GDM1 (cell line): ENCODE data around the gene NDST4.
"Not testable (repeated sequence)": the region's sequence is repeated elsewhere in the genome, so short reads cannot be mapped to it uniquely, and the experiment has no call there.

Experiments
- DNase-seq: peaks from one replicate; lab custom pipeline; 2025; lab: John Stamatoyannopoulos, UW

Gene NDST4

GRCh38 chr4:115054836-115055235 lies 58.6 kb downstream of the NDST4 start:
- no peak for DNase-seq

- no peak for DNase-seq
These were observed 60.1 kb downstream of the NDST4 start for GRCh38 chr4:115053313-115053712.

GRCh38 chr4:115042496-115042895 lies 70.9 kb downstream of the NDST4 start:
- DNase-seq: no peak

DNA sequence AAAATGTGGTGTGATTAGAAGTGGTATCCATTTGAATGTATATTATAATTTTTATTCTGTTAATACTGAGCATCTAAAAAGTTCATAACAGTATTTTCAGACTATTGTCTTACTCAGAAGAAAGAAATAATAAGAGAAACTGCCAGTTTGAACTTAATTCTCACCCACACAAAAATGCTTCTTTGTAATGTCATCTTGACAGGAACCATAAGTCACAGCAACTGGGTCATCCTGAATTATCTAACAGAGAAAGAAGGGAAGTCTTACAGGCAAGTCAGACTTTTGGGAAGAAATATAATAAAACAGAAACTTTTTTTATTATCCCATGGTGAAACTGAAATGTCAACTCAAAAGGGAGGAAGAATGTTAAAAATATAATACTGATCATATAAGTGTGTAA lies 83.1 kb downstream of the NDST4 start:
- DNase-seq: no peak

DNA sequence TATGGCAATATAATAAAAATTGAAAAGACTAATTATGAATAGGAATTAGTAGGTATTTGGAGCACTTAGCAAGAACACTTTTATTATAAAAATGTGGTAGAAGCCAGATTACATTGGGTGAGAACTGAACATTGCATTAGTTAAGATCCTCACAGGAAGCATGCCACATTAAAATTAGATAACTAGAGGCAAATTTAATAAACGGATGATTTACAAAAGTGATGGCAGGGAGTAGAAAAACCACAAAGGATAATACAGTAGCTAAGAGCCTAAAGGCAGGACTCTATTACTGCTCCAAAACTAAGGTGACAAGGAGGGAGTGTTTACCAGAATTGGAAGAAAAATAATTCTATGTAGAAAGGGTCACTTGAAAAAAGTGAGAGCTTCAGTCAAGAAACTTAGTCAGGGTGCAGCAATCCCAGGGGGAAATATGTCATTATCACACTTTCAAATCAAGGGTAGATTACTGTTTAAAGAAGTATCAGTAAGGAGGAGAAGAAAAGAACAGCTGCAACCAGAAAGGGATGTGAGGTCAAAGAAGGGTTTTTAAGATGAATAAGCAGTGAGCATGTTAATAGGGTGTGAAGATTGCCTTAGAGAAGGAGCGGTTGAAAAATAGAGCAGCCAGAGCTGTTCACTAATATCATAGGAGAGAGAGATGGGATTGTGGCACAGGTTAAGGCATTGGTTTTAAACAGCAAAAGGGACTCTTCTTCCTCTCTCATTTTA lies 84.6 kb downstream of the NDST4 start:
- DNase-seq: no peak

- DNase-seq: no peak
These were observed 113.5 kb downstream of the NDST4 start for GRCh38 chr4:114999880-115000279.

DNA sequence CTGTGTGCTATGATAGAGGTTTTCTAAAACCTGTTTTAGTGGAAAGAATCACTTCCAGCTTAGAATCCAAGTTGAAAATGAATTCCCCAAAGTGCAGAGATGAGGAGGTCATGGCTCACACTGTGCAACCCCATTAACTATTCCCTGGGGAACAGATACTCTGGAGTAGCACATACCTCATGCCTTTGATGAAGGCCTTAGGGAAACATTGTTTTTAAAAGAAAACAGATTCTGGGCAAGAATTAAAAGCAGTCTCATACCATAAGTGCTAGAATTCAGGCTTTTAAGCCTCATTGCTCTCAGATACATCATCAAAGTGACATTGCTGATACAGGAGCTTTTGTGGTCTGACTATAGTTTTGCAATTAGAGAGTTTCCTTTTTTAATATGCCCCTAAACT lies 115.1 kb downstream of the NDST4 start:
- DNase-seq: no peak

DNA sequence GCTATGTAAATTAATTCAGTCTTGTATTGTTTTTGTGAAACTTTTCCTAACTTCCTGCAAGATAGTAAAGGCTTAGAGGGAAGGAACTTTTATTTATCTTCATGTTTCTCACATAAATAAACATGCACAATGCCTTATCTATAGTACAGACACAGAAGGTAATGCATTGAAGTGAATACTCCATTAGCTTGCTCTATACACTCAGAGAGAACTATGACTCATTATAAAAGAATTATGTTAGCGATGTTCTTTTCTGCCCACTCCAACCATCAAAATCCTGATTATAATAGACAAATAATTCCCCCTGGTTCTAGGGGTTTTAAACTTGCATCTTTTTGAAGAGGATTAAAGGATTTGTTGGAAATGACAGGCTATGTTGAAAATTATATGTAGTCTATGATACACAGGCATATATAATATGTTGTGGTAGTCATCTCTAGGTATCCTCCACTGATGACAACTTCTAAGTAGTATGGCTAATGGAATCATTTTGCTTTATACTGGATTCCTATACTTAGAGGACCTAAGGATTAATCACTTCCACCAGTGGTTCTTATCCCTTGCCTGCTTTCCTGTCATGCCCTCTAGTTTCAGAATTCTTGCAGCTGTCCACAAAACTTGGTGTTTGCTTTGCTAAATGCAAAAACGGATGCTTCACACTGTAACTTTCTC lies 115.7 kb downstream of the NDST4 start:
- no peak for DNase-seq

GRCh38 chr4:114986133-114986532 lies 127.3 kb downstream of the NDST4 start:
- no peak for DNase-seq

DNA sequence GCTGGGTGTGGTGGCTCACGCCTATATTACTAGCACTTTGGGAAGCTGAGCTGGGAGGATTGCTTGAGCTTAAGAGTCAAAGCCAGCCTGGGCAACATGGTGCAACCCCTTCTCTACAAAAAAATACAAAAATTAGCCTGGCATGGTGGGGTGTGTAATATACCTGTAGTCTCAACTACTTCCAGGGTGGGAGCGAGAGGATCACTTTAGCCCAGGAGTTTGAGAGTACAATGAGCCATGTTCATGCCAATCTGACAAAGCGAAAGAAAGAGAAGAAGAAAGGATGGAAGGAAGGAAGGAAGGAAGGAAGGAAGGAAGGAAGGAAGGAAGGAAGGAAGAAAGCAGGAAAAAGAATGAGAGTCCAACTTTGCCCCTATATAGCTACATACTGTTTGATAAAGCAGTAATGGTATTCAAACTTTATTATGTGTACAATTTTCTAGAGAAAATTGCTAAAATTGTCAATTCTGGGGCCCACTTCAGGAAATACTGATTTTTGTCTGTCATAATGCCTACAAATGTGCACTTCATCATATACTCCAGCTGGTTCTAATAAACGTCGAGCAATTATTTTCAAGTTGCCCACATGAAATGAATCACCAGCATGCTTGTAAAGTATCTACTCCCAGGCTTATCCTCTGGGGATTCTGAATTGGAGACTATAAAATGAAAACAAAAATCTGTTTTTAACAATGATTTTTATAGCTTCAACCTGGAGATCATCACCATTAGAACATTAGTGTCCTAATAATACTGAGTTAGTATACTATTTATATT lies 132.3 kb downstream of the NDST4 start:
- no peak for DNase-seq

GRCh38 chr4:114980399-114980798 lies 133.0 kb downstream of the NDST4 start:
- DNase-seq: not testable (repeated sequence)

DNA sequence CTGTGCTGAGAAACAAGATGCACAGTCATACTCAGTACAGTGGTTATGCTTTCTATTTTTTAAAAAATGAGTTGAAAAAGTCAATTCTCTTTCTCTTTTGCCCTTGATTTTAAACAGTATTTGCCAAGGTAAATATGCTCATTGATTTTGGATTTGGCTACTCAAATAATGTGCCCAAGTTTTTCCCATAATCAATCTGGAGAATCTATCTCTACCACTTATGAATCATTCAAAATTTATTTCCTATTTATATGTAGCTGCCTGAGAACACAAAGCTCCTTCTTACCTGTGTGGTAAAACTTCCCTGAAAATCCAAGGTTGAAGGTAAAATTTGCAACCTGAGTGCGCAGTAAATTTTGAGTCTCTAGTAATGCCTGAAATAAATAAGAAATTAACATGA lies 136.5 kb downstream of the NDST4 start:
- DNase-seq: no peak

- no peak for DNase-seq
These were observed 149.4 kb downstream of the NDST4 start for GRCh38 chr4:114964026-114964425.

DNA sequence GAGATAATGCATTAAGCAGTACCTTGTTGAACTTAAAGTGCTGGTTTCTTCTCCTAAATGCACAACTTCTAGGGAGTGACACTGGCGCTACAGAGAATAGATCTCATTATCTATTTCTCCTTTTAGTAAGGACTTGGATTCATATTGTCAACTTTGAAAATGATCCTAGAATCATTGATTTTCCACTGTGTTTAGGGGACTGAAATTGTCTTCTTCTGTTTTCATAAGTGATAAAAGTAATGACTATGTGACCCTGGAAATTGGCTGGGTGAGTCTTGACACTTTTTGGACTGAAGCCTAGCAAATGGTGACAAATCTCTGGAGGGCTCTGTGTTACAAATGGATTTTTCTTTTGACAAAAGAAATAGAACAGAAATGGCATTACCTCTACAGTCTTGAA lies 167.8 kb downstream of the NDST4 start:
- no peak for DNase-seq

- DNase-seq: no peak
These were observed 171.9 kb downstream of the NDST4 start for GRCh38 chr4:114941503-114941902.

DNA sequence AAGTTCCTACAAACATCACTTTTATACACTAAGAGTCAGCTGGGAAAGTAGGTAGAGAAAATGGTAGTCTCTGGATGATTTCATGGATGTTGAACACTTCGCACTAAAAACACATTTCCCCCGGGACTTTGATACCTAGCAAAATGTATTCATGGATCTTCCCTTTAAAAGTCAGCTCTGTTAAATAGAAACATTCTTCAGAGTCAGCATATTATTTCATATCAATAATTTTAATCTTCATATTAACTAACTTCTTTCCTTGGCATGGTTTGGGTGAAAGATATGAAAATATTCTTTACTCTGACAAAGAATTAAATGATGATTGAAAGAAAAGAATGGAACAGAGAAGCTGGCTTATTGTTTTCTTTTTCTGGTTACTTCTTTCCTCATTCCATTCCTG lies 185.5 kb downstream of the NDST4 start:
- no peak for DNase-seq

GRCh38 chr4:114926583-114926982 lies 186.8 kb downstream of the NDST4 start:
- no peak for DNase-seq

- no peak for DNase-seq
These were observed 189.1 kb downstream of the NDST4 start for GRCh38 chr4:114924311-114924710.

DNA sequence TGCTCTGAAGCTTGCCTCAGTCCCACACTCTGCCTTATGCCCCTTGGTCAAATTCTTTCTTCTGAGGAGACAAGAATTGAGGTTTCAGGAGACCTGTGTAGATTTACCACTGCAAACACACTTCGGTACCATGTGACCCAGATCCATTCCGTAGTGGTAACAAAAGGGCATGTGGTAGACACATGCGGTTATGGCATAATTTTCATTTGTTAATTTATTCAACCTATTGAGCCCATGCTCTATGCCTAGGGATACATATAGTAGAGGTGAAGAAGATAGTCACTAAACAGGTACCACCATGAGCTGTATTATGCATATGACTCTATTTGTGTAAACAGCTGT lies 190.9 kb downstream of the NDST4 start:
- no peak for DNase-seq

- no peak for DNase-seq
These were observed 191.4 kb downstream of the NDST4 start for GRCh38 chr4:114921790-114922591.

DNA sequence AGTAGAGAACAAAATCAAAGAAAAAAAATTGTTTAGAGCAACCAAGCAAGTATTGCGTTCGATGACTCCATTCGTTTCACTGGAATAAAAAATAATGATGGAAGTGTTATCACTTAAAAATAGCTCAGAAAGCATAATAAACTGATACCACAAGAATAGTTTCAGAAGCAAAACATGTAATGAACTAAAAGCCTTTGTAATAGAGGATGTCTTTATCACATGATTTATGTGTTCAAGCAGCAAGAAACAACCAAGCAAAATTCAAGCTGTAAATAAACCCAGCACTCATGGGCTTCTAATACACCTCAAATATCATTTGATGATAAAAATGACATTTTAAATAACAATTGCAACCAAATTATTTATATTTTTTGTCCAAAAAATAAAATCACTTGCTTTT lies 192.2 kb downstream of the NDST4 start:
- DNase-seq: no peak

DNA sequence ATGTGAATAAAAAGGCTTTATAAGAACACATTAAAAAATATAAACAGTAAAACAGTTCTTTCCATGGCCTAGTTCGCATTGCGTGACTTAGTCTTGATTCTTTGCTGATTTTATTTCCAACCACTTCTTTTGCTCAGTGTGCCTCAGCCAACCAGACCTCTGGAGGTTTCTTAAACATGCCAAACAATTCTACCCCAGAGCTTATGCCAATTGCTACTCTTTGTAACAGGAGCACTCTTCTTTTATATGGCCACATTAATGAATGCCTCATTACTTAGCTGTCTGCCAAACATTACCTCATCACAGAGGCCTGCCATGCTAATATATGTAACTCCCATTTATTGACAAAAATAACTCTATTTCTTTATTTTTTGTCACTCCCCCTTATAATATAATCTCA lies 202.3 kb downstream of the NDST4 start:
- no peak for DNase-seq
